ENCODE data around the gene OR10W1.

OR10W1 gene

GRCh38 chr11:58268142-58268541 lies at the start of gene OR10W1:
Gene OR10W1, minus strand, starts transcription at chr11:58268260. Its CDS starts 402 bp downstream, at chr11:58267858.
- no peak for DNase-seq

- no peak for DNase-seq
Measured at GRCh38 chr11:58316142-58316541, 48.1 kb upstream of the OR10W1 start.

- no peak for DNase-seq
Measured at GRCh38 chr11:58301576-58301975, 33.5 kb upstream of the OR10W1 start.

- DNase-seq, result no peak
Measured at GRCh38 chr11:58292017-58292416, 24.0 kb upstream of the OR10W1 start.

- DNase-seq, result no peak
Measured at GRCh38 chr11:58289266-58289665, 21.2 kb upstream of the OR10W1 start.

GRCh38 chr11:58286249-58286648 lies 18.2 kb upstream of the OR10W1 start:
- DNase-seq, result no peak

GRCh38 chr11:58285483-58286040 lies 17.5 kb upstream of the OR10W1 start:
- DNase-seq, result no peak

- no peak for DNase-seq
Measured at GRCh38 chr11:58276151-58276550, 8.1 kb upstream of the OR10W1 start.

GRCh38 chr11:58275002-58275401 lies 6.9 kb upstream of the OR10W1 start:
- no peak for DNase-seq

GRCh38 chr11:58259983-58260382 lies 8.1 kb downstream of the OR10W1 start:
- DNase-seq, result no peak

- DNase-seq, result no peak
Measured at GRCh38 chr11:58254936-58255335, 13.1 kb downstream of the OR10W1 start.

- no peak for DNase-seq
Measured at GRCh38 chr11:58243954-58244353, 24.1 kb downstream of the OR10W1 start.

- no peak for DNase-seq
Measured at GRCh38 chr11:58227956-58228615, 40.0 kb downstream of the OR10W1 start.

- no peak for DNase-seq
Measured at GRCh38 chr11:58222721-58223120, 45.3 kb downstream of the OR10W1 start.

Measured in C1 segment of cervical spinal cord (tissue), 14 donors.